Activated CD4-positive, alpha-beta T cell treated with anti-CD3 and anti-CD28 coated beads for 24 hours (primary cell): ENCODE results near the gene GLIS2.
A peak's percentile ranks its signal among the peaks of the same experiment; 100 is the strongest.
"Not testable (repeated sequence)": the region's sequence is repeated elsewhere in the genome, so short reads cannot be mapped to it uniquely, and the experiment has no call there.

Experiments used
- DNase-seq, 2 donors: peaks; one replicate each; pipeline ENCODE4 v3.0.0-alpha.2; 2020; ENCODE audit warnings: low read depth in 2 of 2

Gene GLIS2

DNA sequence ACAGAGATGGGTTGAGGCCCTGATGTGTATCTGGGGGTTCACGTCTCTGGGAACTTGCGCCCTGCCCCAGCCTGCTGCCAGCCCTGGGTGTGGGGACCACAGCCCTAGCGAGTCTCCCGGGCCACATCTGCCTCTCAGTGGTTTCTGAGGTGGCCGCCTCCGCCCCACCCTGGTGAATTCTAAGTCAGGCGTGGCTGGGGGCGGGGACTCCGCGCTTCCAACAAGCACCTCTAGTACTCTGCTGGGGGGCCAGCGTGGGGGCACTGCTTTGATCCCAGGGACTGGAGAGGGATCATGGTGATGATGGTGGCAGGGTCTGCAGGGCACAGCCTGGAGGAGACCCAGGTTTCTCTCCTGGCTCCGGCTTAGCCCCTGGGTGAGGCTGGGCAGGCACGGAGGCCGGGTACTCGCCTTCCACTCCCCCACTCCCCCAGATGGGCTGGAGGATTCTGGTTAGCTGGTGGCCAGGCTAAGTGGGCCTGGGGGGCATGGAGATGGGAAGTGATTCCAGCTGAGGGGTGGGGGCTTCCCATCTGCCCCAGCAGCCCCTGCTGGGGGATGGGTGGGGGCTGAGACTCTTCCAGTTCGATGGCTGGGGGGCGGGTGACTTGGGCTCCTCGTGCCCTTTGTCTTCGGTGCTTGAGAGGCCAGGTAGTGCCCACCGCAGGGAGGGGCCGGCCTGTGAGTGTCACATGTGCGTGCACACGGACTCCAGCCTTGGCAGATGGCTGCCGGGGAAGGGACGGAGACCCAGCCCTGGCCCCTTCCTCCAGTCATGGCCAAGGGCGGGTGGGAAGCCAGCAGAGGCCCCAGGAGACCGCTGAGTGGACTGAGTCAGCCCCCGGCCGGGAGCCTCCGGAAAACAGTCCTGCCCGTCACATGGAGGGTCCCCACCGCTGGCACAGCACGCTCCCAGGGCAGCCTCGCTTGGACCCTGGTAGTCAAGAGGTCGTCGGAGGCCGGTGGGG, 3.9 kb downstream of the GLIS2 start:
- DNase-seq = peak in 1 of 2 donors; percentile 32

DNA sequence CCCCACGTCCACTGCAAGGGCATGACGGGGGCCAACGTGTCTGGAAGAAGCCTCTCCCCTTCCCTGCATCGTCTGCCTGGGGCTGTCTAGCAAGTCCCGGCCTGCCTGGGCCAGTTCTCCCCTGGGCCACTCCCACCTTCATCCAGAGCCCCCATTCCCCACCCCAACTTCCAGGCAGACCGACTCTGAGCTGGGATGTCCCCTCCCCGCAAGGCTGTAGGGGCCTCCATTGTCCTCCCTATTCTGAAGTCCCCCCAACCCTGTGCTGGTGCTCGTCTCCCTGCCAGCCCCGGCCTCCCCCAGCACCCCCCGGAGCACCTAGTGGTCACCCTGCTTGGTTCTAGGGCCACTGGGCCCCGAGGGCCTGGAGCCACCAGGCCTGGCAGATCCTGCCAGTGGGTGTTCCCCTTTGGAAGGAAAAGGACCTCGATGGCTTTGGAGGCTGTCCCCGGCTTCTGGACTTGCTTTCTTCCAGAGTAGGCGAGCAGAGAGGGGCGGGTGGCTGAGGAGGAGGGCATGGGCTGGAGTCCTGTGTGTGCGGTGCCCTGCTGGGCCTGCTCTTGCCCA, 4.8 kb downstream of the GLIS2 start:
- no peak for DNase-seq

DNA sequence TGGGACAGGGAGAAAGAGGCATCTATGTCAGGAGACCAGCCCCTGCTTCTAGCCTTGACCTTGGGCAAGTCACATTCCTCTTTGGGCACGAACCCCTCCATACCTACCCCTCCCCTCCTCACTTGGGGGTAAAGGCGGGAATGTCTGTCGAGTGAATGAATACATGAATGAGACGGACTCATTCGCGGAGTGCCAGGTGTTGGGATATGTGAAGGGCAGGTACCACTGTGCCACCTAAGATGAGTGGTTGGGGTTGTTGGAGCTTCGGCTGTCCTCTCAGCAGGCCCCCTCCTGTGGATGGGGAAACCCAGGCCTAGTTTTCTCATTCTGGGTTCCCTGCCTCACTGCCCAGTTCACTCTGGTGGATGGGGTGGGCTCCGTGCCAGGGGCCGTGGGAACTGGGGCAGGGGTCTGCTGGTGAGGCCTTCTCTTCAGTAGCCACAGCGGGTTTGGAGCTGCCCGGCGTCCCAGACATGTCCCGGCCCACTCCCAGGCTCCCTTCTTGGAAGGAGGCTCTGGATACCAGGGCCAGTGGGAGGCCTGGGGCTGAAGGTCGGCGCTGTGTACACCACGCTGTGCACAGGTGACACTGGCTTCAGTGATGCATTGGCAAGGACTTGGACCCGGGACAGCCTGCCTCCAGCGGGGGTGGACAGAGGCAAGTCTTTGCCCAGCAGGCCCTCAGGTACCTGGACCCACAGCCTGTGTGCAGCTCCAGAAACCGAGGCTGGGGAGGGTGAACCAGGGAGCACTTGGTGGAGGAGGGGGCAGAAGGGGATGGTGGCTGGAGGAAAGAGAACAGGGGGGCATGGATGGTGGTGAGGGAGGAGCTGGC, 5.6 kb downstream of the GLIS2 start:
- no peak for DNase-seq

DNA sequence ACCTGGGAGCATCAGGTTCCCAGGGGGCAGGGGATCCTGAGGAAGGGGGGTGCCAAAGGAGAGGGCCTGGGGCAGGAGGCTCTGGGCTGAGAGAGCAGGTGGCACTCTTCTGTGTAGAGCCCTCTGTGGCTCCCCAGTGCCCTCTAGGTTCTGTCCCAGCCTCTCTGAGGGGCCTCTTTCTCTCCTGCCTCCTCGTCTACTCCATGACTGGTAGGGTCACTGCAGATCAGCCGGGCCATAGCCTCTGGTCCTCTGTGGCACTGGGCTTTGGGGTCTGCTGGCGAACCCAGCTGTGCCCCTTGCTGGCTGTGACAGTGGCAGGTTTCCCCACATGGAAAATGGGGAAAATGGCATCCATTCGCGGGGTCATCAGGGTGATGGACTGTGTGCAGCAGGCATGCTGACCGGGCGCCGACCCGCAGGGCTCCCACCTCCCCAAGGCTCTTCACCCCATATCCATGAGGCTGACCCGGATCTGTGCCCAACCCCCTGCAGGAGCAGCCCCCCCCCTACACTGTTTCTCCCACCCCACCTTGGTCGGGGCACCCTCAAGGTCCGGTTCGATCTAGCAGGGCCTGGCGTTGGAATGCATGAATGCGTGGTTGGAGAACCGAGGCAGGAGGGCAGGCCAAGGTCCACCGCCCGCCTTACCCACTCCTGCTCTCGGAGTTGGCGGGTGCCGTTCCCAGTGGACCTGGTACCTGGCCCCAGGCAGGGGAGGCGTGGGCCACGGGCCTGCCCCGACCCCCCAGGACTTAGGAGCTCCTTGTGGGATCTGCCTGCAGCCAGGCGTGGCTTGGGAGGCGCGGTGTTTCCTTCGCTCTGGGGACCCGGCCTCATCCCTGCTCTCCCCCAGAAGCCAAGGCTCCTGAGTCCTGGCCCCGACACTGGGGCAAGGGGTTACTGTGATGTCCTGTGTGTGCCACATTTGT, 6.5 kb downstream of the GLIS2 start:
- DNase-seq = no peak

DNA sequence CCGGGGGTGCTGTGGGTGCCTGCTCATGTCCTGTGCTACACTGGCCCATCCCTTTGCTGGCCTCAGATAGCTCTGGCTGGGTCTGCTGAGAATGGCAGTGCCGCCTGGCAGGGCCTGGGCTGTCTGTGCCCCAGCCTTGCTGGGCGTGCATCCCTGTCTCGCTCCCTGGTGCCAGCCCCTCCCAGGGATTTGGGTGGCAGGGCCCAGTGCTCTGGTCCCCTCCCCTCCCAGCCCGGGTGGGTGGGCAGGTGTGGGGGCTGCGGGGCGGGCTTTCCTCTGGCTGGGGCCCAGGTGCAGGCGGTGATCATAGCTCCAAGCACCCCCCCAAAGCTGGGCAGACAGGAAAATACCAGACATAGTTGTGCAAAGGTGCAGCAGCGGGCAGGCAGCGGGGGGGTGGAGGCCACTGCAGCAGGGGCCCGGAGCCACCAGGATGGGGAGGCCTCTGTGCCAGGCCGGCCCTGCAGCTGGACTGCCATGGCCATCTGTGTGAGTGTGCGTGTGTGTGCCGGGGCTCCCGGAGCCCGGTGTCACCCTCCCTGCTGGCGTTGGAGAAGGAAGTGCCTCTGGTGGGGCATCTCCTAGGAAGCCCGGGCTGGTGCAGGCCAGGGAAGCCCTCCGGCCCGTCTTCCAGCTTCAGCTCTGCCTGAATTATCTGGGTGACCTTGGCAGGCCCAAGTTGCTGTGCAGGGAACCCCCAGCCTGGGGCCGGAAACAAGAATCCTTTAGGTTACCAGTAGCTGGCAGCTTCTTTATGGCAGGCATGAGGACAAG, 7.4 kb downstream of the GLIS2 start:
- no peak for DNase-seq

DNA sequence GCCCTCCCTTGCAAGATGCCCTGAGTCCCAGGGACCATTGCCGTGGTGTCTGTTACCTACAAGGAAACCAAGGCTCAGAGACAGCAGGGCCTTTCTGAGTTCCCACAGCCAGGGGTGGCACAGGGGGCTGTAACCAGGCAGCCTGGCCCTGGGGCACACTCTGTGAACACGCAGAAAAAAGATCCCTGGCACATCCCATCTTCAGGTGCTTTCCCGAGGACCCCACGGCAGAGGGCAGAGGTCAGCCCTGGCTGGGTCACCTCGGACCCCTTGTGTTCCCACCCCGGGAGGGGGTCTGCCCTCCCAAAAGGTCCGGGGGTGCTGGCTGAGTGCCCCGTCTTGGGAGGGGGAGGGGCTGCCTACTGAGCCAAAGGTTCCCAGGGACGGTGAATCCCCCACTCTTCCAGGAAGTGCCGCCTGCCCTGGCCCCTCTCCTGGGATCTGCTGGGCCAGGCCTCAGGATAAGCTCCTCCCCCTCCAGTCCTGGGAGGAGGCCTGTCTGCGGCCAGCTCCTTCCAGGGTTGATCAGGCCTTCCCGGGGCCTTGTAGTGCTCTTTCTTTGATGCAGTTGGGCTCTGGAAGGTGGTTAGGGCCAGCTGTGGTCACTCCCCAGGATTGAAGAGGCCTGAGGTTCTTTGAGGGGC, 8.1 kb downstream of the GLIS2 start:
- DNase-seq = no peak

DNA sequence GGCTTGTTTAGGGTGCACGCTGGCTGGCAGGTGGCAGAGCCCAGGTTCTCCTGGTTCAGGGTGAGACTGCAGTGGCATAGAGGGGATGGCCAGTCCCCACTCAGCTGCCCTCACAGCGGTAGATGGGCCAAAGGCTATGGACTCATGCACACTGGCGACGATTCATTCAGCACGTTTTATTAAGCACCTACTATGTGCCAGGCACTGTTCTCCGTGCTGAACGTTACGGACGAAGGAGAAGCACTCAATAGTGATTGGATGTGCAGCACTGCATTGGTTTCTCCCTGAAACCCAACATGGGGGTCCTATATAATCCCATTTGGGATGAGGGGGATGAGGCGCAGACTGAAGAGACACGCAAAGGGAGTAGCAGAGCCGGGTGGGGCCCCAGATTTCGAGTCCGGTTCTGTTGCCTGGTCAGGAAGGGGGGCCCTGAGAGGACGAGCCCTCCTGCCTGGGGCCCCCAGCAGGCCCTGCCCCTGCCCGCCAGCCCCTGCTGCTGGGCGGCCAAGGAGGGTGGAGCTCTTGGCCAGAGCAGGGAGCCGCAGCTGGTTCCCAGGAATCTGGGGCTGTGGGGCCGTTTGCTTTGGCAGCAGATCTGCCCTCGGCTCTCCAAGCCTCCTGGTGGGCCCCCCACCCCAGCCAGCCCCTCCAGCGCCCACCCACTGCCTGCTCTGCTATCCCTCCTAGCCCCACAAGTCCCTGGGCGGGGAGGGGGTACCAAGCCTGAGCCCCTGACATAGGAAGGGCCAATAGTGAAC, 8.8 kb downstream of the GLIS2 start:
- no peak for DNase-seq

DNA sequence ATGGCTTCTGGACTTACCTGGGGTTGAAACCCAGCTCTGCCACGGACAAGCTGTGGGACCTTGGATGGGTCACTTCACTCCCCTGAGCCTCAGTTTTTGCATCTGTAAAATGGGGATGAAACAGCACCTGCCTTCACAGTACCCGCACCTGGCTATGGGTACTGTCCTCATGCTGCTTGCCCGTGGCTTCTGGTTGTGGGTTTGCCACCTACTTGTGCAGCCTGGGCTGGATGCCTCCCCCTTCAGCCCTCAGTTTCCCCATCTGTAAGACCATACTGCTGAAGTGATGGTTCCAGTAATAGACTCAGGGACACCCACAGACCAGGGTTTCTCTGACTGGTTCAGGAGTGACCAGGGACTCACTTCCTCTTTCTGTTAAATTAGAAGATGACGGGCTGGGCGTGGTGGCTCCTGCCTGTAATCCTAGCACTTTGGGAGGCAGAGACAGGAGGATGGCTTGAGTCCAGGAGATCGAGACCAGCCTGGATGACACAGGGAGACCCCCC, 9.4 kb downstream of the GLIS2 start:
- no peak for DNase-seq

DNA sequence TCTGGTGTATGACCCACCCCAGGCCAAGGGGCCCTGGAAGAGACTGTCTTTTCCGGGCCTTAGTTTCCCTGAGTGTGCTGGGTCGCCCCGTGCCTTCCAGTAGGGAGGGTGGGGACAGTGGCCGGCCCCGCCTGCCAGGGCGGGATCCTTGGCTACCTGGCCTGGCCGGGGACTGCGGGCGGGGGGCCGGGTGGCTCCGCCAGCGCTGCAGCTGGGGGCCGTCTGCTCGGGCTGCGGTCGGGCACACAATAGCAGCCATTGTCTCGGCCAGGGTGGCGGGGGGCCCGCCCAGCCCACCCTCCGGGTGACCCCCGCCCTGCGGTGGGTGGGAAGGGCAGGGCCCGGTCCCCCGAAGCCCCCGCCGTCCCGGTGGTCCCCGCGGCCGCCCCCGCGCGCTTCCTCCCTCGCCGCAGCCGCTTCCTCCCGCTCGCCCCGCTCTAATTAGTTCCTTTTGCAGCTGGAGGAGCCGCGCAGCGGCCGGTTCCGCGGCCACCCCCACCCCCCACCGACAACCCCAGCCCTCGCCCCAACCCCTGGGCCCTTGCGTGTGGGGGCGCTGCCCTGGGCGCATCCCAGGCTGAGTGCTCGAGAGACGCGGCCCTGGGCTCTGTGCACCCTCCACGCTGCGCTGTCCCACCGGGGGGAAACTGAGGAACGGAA, 11.6 kb downstream of the GLIS2 start:
- DNase-seq = no peak

DNA sequence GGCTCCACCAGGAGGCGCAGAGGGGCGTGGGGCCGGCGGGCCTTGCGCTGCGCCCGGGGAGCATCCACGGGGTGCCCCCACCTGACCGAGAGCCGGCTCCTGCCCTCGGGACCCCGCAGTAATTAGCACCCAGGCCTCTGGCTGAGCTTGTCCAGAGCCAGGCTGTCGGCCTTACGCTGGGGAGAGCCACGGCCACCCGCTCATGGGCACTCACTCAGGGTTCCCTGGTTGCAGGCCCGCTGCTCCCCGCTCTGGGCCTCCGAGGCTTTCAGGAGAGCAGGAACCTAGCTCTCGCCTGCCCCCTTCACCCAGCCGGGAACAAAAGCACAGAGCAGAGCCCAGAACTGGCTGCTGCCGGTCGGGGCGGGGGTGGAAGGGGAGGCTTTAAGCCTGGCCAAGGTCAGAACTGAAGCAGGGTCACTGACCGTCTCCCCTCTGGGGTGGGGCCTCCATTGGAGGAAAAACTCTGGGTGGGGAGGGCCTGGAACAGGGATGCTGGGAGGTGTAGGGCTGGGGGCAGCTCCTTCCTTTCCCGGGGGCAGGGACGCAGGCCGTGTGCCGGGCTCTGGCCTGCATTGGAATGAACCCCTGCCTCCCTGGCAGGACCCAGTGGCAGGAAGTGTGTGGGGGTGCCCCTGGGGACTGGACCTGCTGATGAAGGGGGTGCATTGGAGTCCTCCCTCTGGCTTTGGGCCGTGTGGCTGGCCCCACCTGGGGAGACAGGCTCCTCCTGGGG, 12.3 kb downstream of the GLIS2 start:
- peak in 1 of 2 donors; percentile 33 for DNase-seq

DNA sequence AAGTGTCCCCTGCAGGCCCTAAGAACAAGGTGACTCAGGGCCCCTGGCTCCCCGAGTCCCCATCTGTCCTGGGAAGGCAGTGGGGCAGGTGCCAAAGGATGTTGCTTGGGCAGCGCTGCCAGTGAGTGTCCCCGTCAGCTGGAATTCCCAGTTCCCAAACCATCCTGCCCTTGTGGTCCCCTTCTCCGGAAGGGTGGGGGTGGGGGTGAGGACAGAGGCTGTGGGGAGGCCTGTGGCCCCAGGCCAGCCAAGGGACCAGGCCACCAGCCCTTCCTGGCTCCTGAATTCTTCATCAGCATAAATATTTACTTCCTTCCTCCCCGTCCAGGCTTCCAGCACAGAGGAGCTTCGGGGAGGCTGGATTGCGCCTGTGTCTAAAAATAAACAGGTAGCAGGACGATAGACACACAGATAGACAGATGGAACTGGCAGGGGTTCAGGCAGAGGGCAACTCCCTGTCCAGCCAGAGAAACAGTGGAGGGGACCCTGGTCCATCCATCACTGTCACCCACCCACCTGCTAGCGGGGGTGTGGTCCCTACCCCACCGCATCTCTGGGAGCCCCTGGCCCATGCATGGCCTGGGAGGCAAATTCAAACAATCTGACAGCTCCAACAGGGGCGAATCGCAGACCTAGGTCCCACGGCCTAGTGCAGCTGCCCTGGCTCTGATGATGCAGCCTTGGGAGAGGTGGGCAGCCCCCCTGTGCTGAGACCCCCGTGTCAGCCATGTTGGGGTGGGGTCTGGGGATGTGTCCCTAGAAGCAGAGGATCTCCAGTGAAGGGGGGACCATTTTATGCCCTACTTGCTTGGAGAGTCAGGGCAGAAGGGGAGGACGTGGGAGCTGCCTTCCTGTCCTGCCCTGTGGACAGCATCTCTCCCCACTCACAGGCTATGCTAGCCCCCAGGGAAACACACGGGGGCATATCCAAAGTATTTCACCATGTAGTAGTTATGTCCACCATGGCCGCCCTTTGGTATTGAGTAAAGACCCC, 13.2 kb downstream of the GLIS2 start:
- no peak for DNase-seq

DNA sequence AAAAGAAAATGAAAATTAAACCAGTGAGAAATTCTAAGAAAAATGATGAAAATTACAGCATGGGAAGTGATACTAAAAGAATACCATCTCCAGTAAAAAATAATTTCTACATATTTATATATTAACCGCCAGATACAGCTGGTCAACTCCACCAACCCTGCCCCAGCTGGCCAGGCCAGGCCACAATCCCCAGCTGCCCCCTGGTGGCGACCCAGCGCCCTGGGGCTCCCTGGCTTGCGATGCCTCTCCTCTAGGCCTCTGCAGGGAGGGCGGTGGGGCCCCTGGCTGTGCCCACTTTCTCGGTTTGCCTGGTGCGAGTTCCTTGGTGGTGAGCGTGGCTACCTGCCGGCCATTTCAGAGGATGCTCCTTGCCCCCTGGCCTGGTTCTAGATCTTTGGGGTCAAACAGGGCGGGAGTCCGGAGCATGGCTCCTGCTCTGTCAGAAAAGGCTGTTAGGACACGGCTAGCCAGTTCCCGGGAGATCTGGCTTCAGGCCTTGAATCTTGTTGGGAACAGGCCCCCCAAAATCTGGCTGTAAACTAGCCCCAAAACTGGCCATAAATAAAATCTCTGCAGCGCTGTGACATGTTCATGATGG, 14.5 kb downstream of the GLIS2 start:
- DNase-seq = peak; percentile 46 to 68

DNA sequence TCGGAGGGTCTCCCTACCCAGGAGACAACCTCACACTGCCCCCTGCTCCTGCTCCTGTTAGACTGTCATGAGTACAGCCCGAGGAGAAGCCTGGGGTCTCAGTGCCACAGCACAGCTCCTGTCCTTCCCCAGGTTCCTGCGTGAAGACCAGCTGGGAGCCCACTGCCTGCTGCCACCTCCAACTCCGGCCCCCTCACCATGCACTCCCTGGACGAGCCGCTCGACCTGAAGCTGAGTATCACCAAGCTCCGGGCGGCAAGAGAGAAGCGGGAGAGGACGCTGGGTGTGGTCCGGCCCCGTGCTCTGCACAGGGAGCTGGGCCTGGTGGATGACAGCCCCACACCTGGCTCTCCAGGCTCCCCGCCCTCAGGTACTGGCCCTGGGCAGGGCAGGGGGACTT, 16.2 kb downstream of the GLIS2 start:
- no peak for DNase-seq

DNA sequence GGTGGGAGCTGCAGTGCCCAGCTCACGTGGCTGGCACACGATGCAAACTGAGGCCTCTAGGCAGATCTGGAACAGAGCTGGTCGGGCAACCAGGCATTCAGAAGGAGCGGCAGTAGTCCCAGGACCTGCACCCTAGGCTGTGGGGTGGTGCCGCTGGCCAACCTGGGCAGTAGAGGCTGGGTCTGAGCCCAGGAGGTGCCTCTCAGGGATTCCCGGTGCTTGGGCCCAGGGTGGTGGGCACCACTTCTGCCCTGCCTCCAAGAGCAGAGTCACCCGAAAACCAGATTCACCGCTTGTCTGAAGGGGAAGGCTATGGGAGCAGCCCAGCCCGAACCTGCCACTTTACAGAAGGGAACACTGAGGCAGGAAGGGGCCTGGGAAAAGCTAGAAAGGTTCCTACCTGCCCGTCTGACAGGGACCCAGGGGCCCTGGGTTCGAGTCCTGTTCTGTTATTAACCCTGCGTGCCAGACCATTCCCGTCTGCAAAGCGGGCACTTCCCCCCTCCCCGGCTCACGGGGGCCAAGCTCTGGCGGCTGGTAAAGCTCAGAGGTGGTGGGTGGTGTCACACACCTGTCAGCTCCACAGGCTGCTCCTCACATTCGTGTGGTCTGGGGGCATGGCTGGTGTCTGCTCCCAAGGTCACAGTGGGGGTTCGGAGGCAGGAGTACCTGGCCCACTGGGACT, 16.9 kb downstream of the GLIS2 start:
- DNase-seq = no peak

DNA sequence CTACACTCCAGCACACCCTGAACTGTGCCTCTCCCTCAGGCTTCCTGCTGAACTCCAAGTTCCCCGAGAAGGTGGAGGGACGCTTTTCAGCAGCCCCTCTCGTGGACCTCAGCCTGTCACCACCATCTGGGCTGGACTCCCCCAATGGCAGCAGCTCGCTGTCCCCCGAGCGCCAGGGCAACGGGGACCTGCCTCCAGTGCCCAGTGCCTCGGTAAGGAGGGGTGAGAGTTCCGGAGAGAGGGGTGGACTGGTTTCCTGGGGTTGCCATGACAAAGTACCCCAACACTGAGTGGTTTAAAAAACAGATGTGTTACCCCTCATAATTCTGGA, 17.4 kb downstream of the GLIS2 start:
- DNase-seq = no peak

DNA sequence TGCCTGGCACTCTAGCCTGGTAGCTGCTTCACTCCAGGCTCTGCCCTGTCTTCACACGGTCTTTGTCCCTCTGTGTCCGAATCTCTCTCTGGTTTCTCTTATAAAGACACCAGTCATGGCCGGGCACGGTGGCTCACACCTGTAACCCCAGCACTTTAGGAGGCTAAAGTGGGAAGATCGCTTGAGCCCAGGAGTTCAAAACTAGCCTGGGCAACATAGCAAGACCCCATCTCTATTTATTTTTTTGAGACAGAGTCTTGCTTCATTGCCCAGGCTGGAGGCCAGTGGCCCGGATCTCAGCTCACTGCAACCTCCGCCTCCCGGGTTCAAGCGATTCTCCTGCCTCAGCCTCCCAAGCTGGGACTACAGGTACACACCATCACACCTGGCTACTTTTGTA, 17.8 kb downstream of the GLIS2 start:
- not testable (repeated sequence) for DNase-seq
